Thyroid gland (tissue), 4 donors: Measurements from ENCODE around the gene VWA5B1.

Source experiments
- POLR2A ChIP-seq, 2 donors: fragments of 450-650 bp; IDR thresholded peaks; one replicate each; pipeline ENCODE4 v1.6.1; 2017; ENCODE audit warnings: antibody characterized with exemption in 2 of 2, mild to moderate bottlenecking in 2 of 2, moderate library complexity in 1 of 2
- TF ChIP-seq, protein P1 (sequence below), 6 experiments: fragments of 200-600 bp in 3 of 6; fragments of 450-650 bp in 3 of 6; sonication (generic) in 3 of 6; IDR thresholded peaks; one replicate each; pipeline ENCODE4 v1.5.1; 2016 to 2019; ENCODE audit warnings: antibody characterized with exemption in 6 of 6, mild to moderate bottlenecking in 2 of 6, inconsistent platforms in 1 of 6, moderate library complexity in 1 of 6

DNA sequence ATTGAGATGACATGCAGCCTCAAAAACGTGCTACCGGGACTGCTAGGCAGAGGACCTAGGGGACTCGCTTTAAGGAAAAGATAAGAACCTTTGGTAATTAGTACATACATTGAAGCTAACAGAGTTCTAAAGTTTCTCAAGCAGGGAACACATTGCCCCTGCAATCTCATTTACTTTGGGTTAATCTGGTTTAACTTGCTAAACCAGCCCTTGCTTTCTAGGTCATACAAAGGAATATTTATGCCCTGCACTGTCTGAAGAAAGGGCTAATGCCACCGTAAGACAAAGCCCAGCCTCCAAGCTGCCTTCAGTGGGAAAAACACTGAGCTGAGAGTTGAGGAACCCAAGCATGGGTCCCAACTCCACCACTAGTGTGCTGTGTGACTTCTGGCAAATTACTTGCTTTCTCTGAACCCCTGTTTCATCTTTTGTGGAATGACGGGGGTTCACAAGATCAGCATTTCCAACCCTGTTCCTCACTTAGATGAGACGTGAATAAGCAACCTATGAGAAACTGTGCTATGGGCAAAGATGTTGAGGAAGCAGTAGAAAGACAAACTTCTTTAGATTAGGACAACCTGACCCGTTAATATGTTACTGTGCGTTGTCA is 66.3 kb downstream of the VWA5B1 start:
- TF ChIP-seq, protein P1, sequence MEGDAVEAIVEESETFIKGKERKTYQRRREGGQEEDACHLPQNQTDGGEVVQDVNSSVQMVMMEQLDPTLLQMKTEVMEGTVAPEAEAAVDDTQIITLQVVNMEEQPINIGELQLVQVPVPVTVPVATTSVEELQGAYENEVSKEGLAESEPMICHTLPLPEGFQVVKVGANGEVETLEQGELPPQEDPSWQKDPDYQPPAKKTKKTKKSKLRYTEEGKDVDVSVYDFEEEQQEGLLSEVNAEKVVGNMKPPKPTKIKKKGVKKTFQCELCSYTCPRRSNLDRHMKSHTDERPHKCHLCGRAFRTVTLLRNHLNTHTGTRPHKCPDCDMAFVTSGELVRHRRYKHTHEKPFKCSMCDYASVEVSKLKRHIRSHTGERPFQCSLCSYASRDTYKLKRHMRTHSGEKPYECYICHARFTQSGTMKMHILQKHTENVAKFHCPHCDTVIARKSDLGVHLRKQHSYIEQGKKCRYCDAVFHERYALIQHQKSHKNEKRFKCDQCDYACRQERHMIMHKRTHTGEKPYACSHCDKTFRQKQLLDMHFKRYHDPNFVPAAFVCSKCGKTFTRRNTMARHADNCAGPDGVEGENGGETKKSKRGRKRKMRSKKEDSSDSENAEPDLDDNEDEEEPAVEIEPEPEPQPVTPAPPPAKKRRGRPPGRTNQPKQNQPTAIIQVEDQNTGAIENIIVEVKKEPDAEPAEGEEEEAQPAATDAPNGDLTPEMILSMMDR (IDR thresholded peaks at IDR 0.05): no peak
- TF ChIP-seq POLR2A (IDR thresholded peaks at IDR 0.05): no peak
